Measurements from ENCODE around the gene PSMB4.

Gene PSMB4

GRCh38 chr1:151443846-151444782 lies 44.7 kb downstream of the PSMB4 start:
- H3K27ac Mint-ChIP-seq, result peak overlapping the region; percentile 69
- DNase-seq (ENCODE audit: low spot score in 2 of 2), result peak; percentile 58 to 70
- H3K9me3 Mint-ChIP-seq, result no peaks in the 10 kb centered on the region
- H3K27me3 Mint-ChIP-seq, result no peaks in the 10 kb centered on the region
- H3K4me3 Mint-ChIP-seq, result no peak overlapping the region
- peak; percentile 96 for ATAC-seq (ENCODE audit: low read depth)
- H3K36me3 Mint-ChIP-seq, result peaks cover 10% of the 10 kb centered on the region
- peaks cover 24% of the 10 kb centered on the region for H3K4me1 Mint-ChIP-seq

- ATAC-seq (ENCODE audit: low read depth), result no peak
Measured at GRCh38 chr1:151444783-151445177, 45.4 kb downstream of the PSMB4 start.

GRCh38 chr1:151447696-151448095 lies 48.3 kb downstream of the PSMB4 start:
- no peak overlapping the region for H3K27ac Mint-ChIP-seq
- no peaks in the 10 kb centered on the region for H3K27me3 Mint-ChIP-seq
- H3K4me3 Mint-ChIP-seq, result no peak overlapping the region
- ATAC-seq (ENCODE audit: low read depth) (no peak), DNase-seq (ENCODE audit: low spot score in 2 of 2) (no peak)
- peaks cover 15% of the 10 kb centered on the region for H3K4me1 Mint-ChIP-seq
- no peaks in the 10 kb centered on the region for H3K9me3 Mint-ChIP-seq
- H3K36me3 Mint-ChIP-seq, result no peaks in the 10 kb centered on the region

More at GRCh38 chr1:151444783-151445177, 45.4 kb downstream of the PSMB4 start:
- Mint-ChIP-seq H3K36me3 (peaks cover 10% of the 10 kb centered on the region), H3K27me3 (no peaks in the 10 kb centered on the region), H3K4me3 (peak overlapping the region; percentile 14), H3K4me1 (peaks cover 23% of the 10 kb centered on the region), H3K9me3 (no peaks in the 10 kb centered on the region), H3K27ac (peak overlapping the region; percentile 69)
- no peak for DNase-seq (ENCODE audit: low spot score in 2 of 2)
